Gastrocnemius medialis (tissue), 4 donors: ENCODE results near the gene SHB.

ENCODE experiments used
- POLR2A ChIP-seq, 2 donors: fragments of 450-650 bp; IDR thresholded peaks; one replicate each; pipeline ENCODE4 v1.6.1; 2017; ENCODE audit warnings: antibody characterized with exemption in 2 of 2, mild to moderate bottlenecking in 2 of 2, moderate library complexity in 2 of 2
- TF ChIP-seq, protein P1 (sequence below), 5 experiments: fragments of 450-650 bp in 3 of 5; fragments of 200-600 bp in 2 of 5; sonication (generic) in 2 of 5; IDR thresholded peaks in 4 of 5; conservative IDR thresholded peaks in 1 of 5; 1 replicate in 4 of 5; 2 replicates in 1 of 5; pipeline ENCODE4 v1.5.1; 2016 to 2019; ENCODE audit warnings: antibody characterized with exemption in 5 of 5, mild to moderate bottlenecking in 3 of 5, moderate library complexity in 3 of 5

GRCh38 chr9:37892063-37892462 lies 177.0 kb downstream of the SHB start:
- TF ChIP-seq, protein P1, sequence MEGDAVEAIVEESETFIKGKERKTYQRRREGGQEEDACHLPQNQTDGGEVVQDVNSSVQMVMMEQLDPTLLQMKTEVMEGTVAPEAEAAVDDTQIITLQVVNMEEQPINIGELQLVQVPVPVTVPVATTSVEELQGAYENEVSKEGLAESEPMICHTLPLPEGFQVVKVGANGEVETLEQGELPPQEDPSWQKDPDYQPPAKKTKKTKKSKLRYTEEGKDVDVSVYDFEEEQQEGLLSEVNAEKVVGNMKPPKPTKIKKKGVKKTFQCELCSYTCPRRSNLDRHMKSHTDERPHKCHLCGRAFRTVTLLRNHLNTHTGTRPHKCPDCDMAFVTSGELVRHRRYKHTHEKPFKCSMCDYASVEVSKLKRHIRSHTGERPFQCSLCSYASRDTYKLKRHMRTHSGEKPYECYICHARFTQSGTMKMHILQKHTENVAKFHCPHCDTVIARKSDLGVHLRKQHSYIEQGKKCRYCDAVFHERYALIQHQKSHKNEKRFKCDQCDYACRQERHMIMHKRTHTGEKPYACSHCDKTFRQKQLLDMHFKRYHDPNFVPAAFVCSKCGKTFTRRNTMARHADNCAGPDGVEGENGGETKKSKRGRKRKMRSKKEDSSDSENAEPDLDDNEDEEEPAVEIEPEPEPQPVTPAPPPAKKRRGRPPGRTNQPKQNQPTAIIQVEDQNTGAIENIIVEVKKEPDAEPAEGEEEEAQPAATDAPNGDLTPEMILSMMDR (IDR thresholded peaks at IDR 0.05 in 4 of 5, conservative IDR thresholded peaks at IDR 0.05 in 1 of 5): no peak
- TF ChIP-seq POLR2A (IDR thresholded peaks at IDR 0.05): no peak
